ENCODE measurements around the gene MTRR. TPM values are rescaled to one million over a fixed set of nuclear protein-coding genes. Genes with fewer than 3 reads are reported as not detected.

The MTRR gene
- total and polyA plus RNA-seq, 4 donors: 30.2 to 37.2 (median 36.8) TPM

GRCh38 chr5:7927466-7928375, 58.8 kb downstream of the MTRR start:
- H3K27ac ChIP-seq (ENCODE audit: low read depth, low read length): no peak overlapping the region
- peaks cover 11% of the 10 kb centered on the region for H3K4me1 ChIP-seq (ENCODE audit: control insufficient read depth, insufficient read depth, low read length)
- no peaks in the 10 kb centered on the region for H3K36me3 ChIP-seq (ENCODE audit: control insufficient read depth, insufficient read depth, low read length)
- H3K9me3 ChIP-seq (ENCODE audit: control insufficient read depth, insufficient read depth, low read length): peaks cover 2% of the 10 kb centered on the region
- H3K27me3 ChIP-seq (ENCODE audit: control insufficient read depth, insufficient read depth, low read length): no peaks in the 10 kb centered on the region
- H3K4me3 ChIP-seq (ENCODE audit: low read depth, low read length): no peak overlapping the region
- DNase-seq (ENCODE audit: low read depth in 4 of 6, low spot score in 6 of 6): peak; percentile 6 to 92 (median 48)
- WGBS (ENCODE audit: insufficient coverage): 60% methylated on average over 17 of the region's 26 CpGs

- WGBS (ENCODE audit: insufficient coverage): no CpG with 5 or more reads among the region's 5 CpGs
- DNase-seq (ENCODE audit: low read depth in 4 of 6, low spot score in 6 of 6): peak in 2 of 6 donors; percentile 25 to 76
- no peak overlapping the region for H3K4me3 ChIP-seq (ENCODE audit: low read depth, low read length)
- H3K9me3 ChIP-seq (ENCODE audit: control insufficient read depth, insufficient read depth, low read length): peaks cover 2% of the 10 kb centered on the region
- peaks cover 11% of the 10 kb centered on the region for H3K4me1 ChIP-seq (ENCODE audit: control insufficient read depth, insufficient read depth, low read length)
- H3K27ac ChIP-seq (ENCODE audit: low read depth, low read length): no peak overlapping the region
- H3K27me3 ChIP-seq (ENCODE audit: control insufficient read depth, insufficient read depth, low read length): no peaks in the 10 kb centered on the region
- H3K36me3 ChIP-seq (ENCODE audit: control insufficient read depth, insufficient read depth, low read length): no peaks in the 10 kb centered on the region
Observed at GRCh38 chr5:7930011-7930410, 61.1 kb downstream of the MTRR start.

- no peaks in the 10 kb centered on the region for H3K27me3 ChIP-seq (ENCODE audit: control insufficient read depth, insufficient read depth, low read length)
- H3K4me1 ChIP-seq (ENCODE audit: control insufficient read depth, insufficient read depth, low read length): no peaks in the 10 kb centered on the region
- no peak for DNase-seq (ENCODE audit: low read depth in 4 of 6, low spot score in 6 of 6)
- H3K9me3 ChIP-seq (ENCODE audit: control insufficient read depth, insufficient read depth, low read length): peaks cover 5% of the 10 kb centered on the region
- no peaks in the 10 kb centered on the region for H3K36me3 ChIP-seq (ENCODE audit: control insufficient read depth, insufficient read depth, low read length)
- H3K27ac ChIP-seq (ENCODE audit: low read depth, low read length): no peak overlapping the region
- no peak overlapping the region for H3K4me3 ChIP-seq (ENCODE audit: low read depth, low read length)
- WGBS (ENCODE audit: insufficient coverage): 75% methylated on average over 1 of the region's 3 CpGs
Observed at GRCh38 chr5:7941692-7942091, 72.7 kb downstream of the MTRR start.

GRCh38 chr5:7947301-7947700, 78.4 kb downstream of the MTRR start:
- no peaks in the 10 kb centered on the region for H3K36me3 ChIP-seq (ENCODE audit: control insufficient read depth, insufficient read depth, low read length)
- H3K4me3 ChIP-seq (ENCODE audit: low read depth, low read length): no peak overlapping the region
- no peak for DNase-seq (ENCODE audit: low read depth in 4 of 6, low spot score in 6 of 6)
- H3K27me3 ChIP-seq (ENCODE audit: control insufficient read depth, insufficient read depth, low read length): no peaks in the 10 kb centered on the region
- H3K4me1 ChIP-seq (ENCODE audit: control insufficient read depth, insufficient read depth, low read length): no peaks in the 10 kb centered on the region
- WGBS (ENCODE audit: insufficient coverage): no CpG with 5 or more reads among the region's 4 CpGs
- H3K27ac ChIP-seq (ENCODE audit: low read depth, low read length): no peak overlapping the region
- peaks cover 5% of the 10 kb centered on the region for H3K9me3 ChIP-seq (ENCODE audit: control insufficient read depth, insufficient read depth, low read length)

Other genes starting within 250 kb of the MTRR start
- 10 to 100 TPM in 1 of 2 donors, 1 to 10 TPM in 1; 3.6 to 17.8 TPM for gene CFAP90, start 18.0 kb upstream of the MTRR start, total RNA-seq
- 10 to 100 TPM; 27.9 to 38.4 TPM for gene CFAP90, start 18.0 kb upstream of the MTRR start, polyA plus RNA-seq (ENCODE audit: insufficient read length in 2 of 2)
- 10 to 100 TPM; 11.8 to 17.0 TPM for gene FASTKD3, start 117 bp upstream of the MTRR start, total RNA-seq
- gene FASTKD3, start 117 bp upstream of the MTRR start, polyA plus RNA-seq (ENCODE audit: insufficient read length in 2 of 2): 10 to 100 TPM; 18.4 to 25.7 TPM